GM21528 (cell line): ENCODE results near the gene SORBS2.

Experiments
- ATAC-seq: cut with Tn5 transposase; IDR thresholded peaks from one replicate; pipeline ENCODE4 v1.9.1; 2021; ENCODE audit warnings: mild to moderate bottlenecking, moderate library complexity; ENCODE audit not compliant: unreplicated experiment, low FRiP score

The SORBS2 gene

GRCh38 chr4:185778307-185778706, 33.7 kb downstream of the SORBS2 start:
- no peak for ATAC-seq

DNA sequence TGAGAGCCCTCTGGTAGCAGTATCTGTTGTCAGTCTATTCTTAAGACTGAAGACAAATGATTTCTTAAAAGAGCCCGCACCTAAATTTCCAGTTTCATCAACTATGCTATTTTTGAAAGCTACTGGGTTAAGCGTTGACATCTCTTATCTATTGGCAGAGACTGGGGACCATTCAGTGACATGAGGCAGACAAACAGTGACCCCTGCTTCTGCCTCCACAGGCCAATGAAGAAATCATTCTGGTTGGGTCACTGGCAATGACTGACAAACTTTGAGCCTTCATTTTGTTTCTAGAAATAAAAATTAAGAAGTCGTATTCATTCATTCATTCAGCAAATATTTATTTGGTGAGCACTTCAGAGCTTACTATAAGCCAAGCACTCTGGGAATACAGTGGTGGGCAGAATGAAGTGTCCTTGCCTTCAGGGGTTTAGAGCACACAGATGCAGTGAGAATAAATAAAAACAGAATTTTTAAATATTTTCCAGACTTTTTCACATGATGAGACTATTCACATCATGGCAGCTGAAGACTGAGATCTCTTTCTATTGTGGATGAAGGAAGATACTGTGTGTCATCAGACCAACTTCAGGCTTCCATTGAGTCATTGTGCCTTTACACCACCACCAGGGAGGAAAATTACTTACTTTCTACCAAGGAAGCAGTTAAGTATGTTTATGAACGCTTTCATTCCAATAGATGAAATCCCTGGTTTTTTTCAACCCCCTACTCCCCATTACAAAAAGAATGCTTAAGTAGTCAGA, 36.0 kb downstream of the SORBS2 start:
- no peak for ATAC-seq

DNA sequence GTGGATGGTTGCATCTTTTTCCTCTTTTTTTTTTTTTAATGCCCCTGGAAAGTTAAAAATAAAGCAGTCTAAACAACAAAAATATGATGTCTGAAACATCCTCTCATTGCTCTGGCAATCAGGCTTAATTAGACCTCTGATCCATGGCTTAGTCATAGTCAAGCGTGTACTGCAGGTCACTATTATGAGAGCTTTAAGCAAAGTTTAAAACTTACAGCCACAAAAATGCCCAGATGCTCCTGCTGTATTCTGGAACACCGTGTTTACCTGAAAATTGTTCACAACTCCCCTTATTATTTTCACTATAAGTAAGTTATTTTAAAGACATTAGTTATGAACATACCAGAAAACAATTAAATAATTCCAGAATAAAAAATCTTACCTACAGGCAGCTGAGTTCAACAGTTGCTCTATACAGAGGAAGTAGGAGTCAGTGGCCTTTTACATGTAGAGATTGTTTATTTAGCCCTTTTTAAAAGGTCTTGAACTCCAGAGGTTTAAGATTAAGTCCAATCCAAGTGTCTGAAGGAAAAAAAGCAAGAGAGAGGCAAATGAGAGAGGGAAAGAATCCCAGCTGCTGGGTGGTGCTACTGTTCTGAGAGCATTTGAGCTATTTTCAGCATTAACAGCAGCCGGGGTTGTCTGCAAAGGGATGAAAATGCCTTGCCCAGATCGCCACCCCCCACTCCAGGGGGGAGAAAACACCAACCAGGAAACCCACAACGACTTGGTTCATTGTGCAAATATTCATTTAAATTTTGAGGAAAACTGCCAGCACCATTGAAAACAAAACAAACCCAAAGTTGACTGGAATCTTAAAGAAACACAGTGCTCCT, 36.9 kb downstream of the SORBS2 start:
- ATAC-seq = no peak

- ATAC-seq = no peak
Measured at GRCh38 chr4:185774131-185774653, 37.8 kb downstream of the SORBS2 start.

GRCh38 chr4:185773419-185773818, 38.6 kb downstream of the SORBS2 start:
- no peak for ATAC-seq

- ATAC-seq = no peak
Measured at GRCh38 chr4:185772391-185773093, 39.5 kb downstream of the SORBS2 start.

DNA sequence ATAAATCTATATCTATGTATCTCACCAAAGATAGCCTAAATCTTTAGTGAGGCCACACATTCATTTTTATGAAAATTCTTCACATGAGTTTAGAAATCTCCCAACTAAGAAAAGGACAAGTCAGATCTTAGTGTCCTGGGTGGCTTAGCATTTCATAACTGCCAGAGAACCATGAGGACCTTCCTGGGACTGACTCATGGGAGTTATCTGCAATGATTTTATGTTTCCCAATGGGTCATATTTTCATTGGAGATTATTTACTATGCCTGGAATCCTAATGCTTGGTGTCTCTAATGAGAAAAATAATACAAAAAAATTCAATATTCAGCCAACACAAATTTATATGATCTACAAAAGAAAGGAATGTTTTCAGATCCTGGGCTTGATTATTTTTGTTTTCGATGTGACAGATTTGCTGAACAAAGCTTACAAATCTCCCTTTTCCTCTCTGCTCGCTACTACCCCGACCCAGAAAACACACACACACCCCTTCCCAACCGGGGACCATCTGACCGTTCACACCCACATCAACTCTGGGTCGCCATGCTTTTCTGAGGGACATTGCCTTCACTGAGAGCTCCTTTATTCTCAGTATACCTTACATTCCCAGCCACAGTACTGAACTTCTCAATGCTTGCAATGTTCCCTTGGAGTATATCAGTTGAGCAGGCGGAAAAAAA, 40.1 kb downstream of the SORBS2 start:
- ATAC-seq = no peak

- ATAC-seq = no peak
Measured at GRCh38 chr4:185767528-185767927, 44.5 kb downstream of the SORBS2 start.

GRCh38 chr4:185764876-185765275, 47.1 kb downstream of the SORBS2 start:
- no peak for ATAC-seq

DNA sequence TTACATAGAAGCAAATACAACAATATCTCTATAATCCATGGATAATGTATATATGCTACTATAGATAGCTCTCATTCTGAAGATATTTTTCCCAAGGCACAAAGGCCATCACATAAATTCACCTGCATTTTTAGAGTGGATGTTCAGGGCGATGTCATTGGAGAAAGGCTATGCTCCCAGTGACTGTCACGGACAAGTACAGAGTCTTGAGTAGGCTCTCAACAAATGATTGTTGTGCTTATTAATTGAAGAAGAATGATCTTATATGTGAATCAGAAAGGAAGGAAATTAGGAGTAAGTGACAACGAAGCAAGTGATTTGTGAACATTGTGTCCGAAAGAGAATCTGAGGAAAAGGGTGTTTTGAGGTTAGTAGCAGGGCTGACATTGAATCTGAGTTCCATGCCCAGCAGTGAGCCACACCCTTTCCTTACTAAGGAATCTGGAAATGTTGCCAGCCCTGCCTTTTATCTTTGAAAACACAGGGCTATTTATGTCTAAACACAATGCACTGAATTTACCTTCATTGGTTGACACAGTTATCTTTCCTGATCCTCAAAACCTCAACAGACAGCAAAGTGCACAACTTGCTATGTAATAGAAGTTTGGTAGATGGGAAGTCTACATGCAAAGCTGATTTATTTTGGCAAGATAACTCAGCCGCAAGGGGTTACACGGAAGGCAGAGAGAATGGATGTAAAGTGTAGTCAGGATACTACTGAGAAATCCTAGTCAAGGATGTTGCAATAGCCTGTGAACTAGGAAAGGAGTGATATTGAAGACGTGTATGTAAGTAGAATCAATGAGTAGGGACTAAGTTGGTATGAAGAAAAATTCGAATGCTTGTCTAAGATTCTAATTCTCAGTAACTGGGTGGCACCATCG, 50.4 kb downstream of the SORBS2 start:
- ATAC-seq = no peak

GRCh38 chr4:185758807-185759206, 53.2 kb downstream of the SORBS2 start:
- ATAC-seq = no peak

DNA sequence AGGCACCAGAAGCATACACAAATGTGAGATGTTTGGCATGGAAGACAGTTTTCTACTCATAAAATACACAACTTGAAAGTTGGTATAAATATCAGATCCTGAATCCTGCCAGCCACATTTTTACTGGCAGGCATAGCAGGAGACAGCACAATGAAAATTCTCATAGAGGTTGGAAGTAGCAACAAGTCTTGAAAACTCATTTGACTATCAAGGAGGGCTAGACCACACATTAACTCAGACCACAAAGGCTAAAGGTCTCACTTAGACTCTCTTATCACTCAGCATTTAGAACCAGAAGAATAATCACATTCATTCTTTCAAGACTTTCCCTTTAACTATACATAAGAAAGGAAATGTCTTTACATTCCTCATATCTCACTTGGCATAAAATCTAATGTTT, 56.5 kb downstream of the SORBS2 start:
- no peak for ATAC-seq

DNA sequence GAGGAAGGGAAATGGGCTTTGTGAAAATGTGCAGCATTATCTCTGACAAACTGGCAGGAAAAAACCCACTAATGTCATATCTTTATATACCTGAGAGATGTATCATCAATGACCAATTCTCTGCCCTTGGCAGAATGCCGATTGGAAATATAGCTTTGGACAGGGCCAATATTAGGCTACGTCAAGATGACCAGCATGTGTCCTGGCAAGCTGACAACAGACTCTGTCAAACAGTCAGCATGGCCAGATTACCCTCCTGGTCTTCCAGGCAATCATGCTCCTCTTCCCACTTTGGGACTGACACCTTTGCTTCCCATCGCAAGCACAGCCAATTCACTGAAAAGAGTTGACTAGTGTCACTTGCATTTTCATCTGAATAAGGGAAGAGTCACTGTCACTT, 57.0 kb downstream of the SORBS2 start:
- no peak for ATAC-seq

GRCh38 chr4:185752872-185753271, 59.1 kb downstream of the SORBS2 start:
- no peak for ATAC-seq

- no peak for ATAC-seq
Measured at GRCh38 chr4:185749858-185750257, 62.1 kb downstream of the SORBS2 start.

- ATAC-seq = no peak
Measured at GRCh38 chr4:185748901-185749390, 63.0 kb downstream of the SORBS2 start.

DNA sequence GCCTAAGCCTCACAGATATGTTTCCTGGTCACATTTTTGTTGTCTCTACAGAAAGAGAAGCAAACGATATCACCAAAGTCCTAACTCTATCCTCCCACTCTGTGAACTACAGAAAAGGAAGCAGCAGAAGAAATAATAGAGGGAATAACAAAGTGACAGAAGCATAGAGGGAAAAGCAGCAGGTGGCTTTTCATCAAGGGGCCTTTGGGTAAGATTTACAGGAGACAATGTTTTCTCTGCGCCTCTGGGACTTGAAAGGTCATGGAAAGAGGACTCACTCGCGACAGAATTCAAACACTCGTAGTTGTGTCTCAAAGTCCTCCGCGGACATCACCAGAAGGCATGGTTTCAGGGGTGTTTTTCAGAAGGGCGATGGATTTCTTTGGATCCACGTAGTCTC, 66.1 kb downstream of the SORBS2 start:
- ATAC-seq = no peak

GRCh38 chr4:185744946-185745345, 67.0 kb downstream of the SORBS2 start:
- no peak for ATAC-seq

GRCh38 chr4:185744488-185744862, 67.5 kb downstream of the SORBS2 start:
- ATAC-seq = no peak
